DND-41 (cell line): ENCODE measurements around the gene MMP14.

ENCODE experiments used
- CTCF ChIP-seq: IDR thresholded peaks from 2 replicates; pipeline ENCODE4 v1.5.1; 2012; ENCODE audit warnings: borderline replicate concordance, low read length, moderate library complexity, mild to moderate bottlenecking; ENCODE audit not compliant: poor library complexity, severe bottlenecking; ENCODE audit errors: extremely low read depth
- EZH2 ChIP-seq: IDR thresholded peaks from 3 replicates; pipeline ENCODE4 v1.6.1; 2012; ENCODE audit warnings: borderline replicate concordance, low read depth, mild to moderate bottlenecking, moderate library complexity, low read length, inconsistent platforms; ENCODE audit not compliant: severe bottlenecking

GRCh38 chr14:22824711-22825359 lies 11.6 kb upstream of the MMP14 start:
- TF ChIP-seq CTCF: no peak
- TF ChIP-seq EZH2: no peak
